ENCODE results near the gene NPDC1. TPM values are rescaled to one million over a fixed set of nuclear protein-coding genes. Genes with fewer than 3 reads are reported as not detected.
A peak's percentile ranks its signal among the peaks of the same experiment; 100 is the strongest.

NPDC1 gene
- total RNA-seq, 1 donor from 2014 or later, result 90.8 TPM

GRCh38 chr9:137068539-137069507 lies 22.8 kb upstream of the NPDC1 start:
- Mint-ChIP-seq H3K36me3 (ENCODE audit: low read depth) (no peaks in the 10 kb centered on the region), H3K27ac (ENCODE audit: unreplicated experiment) (no peak overlapping the region), H3K9me3 (ENCODE audit: low read depth) (no peaks in the 10 kb centered on the region), H3K4me3 (ENCODE audit: unreplicated experiment) (no peak overlapping the region), H3K4me1 (ENCODE audit: low read depth) (peaks cover 15% of the 10 kb centered on the region), H3K27me3 (ENCODE audit: low read depth) (no peaks in the 10 kb centered on the region)
- no peak for TF ChIP-seq CTCF (IDR thresholded peaks at IDR 0.05)
- DNase-seq (ENCODE audit: low spot score), result no peak

- no peak overlapping the region for H3K4me3 Mint-ChIP-seq (ENCODE audit: unreplicated experiment)
- H3K4me1 Mint-ChIP-seq (ENCODE audit: low read depth), result peaks cover 15% of the 10 kb centered on the region
- H3K36me3 Mint-ChIP-seq (ENCODE audit: low read depth), result no peaks in the 10 kb centered on the region
- peak; percentile 86 for TF ChIP-seq CTCF (IDR thresholded peaks at IDR 0.05)
- DNase-seq (ENCODE audit: low spot score), result no peak
- H3K9me3 Mint-ChIP-seq (ENCODE audit: low read depth), result no peaks in the 10 kb centered on the region
- H3K27me3 Mint-ChIP-seq (ENCODE audit: low read depth), result no peaks in the 10 kb centered on the region
- no peak overlapping the region for H3K27ac Mint-ChIP-seq (ENCODE audit: unreplicated experiment)
Observed at GRCh38 chr9:137067860-137068538, 22.0 kb upstream of the NPDC1 start.

GRCh38 chr9:137066096-137066861 lies 20.3 kb upstream of the NPDC1 start:
- Mint-ChIP-seq H3K27ac (ENCODE audit: unreplicated experiment) (no peak overlapping the region), H3K27me3 (ENCODE audit: low read depth) (no peaks in the 10 kb centered on the region), H3K4me1 (ENCODE audit: low read depth) (peaks cover 14% of the 10 kb centered on the region)

GRCh38 chr9:137065336-137065967 lies 19.5 kb upstream of the NPDC1 start:
- no peak for TF ChIP-seq CTCF (IDR thresholded peaks at IDR 0.05)
- DNase-seq (ENCODE audit: low spot score), result no peak
- Mint-ChIP-seq H3K36me3 (ENCODE audit: low read depth) (no peaks in the 10 kb centered on the region), H3K9me3 (ENCODE audit: low read depth) (no peaks in the 10 kb centered on the region), H3K4me1 (ENCODE audit: low read depth) (peaks cover 6% of the 10 kb centered on the region), H3K4me3 (ENCODE audit: unreplicated experiment) (no peak overlapping the region), H3K27ac (ENCODE audit: unreplicated experiment) (no peak overlapping the region), H3K27me3 (ENCODE audit: low read depth) (no peaks in the 10 kb centered on the region)

More at GRCh38 chr9:137066096-137066861, 20.3 kb upstream of the NPDC1 start:
- no peak for DNase-seq (ENCODE audit: low spot score)
- Mint-ChIP-seq H3K36me3 (ENCODE audit: low read depth) (no peaks in the 10 kb centered on the region), H3K4me3 (ENCODE audit: unreplicated experiment) (no peak overlapping the region), H3K9me3 (ENCODE audit: low read depth) (no peaks in the 10 kb centered on the region)
- TF ChIP-seq CTCF (IDR thresholded peaks at IDR 0.05), result no peak

All from chondrocyte (in vitro differentiated cells).